HG03439 (cell line): ENCODE results near the gene AGAP1.

Experiments used
- ATAC-seq: cut with Tn5 transposase; IDR thresholded peaks from one replicate; pipeline ENCODE4 v1.9.1; 2021; ENCODE audit warnings: mild to moderate bottlenecking, moderate library complexity; ENCODE audit not compliant: unreplicated experiment

The AGAP1 gene

DNA sequence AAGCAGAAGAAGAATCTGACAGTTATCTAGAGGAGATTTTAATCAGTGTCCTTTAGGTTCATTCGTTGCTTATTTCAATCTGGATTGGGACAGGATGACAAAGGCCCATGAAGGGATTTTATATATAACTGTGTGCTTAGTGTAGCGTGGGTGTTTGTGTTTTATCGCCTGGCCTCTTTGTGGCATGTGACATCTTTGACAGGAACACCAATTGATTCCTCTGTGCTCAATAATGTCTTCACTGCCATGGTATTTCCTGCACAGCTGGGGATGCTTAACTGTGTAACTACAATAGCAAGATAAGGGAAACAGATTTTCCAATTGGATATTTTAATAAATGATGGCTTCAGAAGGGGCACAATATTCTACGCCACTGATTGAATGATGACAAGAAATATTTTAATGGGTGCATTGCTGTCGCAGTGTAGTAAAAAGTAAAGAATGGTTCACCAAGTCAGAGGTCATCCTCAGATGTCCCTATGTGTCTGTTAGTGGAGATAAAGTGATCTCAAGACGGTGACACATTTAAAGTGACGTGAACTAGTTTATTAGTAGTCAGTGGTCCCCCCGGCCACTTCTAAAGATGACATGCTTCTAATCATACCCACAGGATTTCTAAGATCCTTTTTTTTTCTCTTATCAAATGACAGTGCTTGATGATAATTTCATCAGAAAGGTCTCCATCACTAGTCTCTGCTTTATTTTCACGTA is 160.4 kb downstream of the AGAP1 start:
- no peak for ATAC-seq

- no peak for ATAC-seq
Measured at GRCh38 chr2:235658351-235659174, 164.7 kb downstream of the AGAP1 start.

GRCh38 chr2:235659767-235660322 is 166.0 kb downstream of the AGAP1 start:
- no peak for ATAC-seq

DNA sequence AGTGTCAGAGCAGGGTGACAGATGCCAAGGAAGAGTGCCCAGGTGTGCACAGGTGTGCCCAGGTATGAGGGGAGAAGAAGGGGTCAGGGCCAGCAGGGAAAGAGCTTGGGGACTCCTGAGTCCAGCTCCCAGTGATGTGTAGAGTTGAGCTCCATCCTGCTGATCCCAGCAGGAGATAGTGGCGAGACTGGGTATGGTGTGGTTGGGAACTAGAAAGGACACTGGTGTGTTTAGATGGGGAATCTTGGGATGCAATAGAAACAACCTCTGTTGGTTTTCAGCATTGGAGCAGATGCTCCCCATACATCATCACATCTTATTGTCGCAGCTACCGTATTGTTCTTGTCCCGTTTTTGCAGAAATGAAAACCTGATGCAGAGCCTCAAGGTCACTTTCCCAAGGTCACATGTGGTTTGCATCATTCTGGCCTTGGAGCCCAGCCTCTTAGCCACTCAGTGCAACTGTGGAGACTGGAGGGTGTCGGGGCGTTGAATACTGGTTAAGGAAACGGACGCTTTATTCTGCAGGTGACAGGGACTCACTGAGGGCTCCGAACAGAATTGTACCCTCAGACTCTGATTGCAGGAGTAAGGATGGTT is 166.7 kb downstream of the AGAP1 start:
- ATAC-seq = no peak

DNA sequence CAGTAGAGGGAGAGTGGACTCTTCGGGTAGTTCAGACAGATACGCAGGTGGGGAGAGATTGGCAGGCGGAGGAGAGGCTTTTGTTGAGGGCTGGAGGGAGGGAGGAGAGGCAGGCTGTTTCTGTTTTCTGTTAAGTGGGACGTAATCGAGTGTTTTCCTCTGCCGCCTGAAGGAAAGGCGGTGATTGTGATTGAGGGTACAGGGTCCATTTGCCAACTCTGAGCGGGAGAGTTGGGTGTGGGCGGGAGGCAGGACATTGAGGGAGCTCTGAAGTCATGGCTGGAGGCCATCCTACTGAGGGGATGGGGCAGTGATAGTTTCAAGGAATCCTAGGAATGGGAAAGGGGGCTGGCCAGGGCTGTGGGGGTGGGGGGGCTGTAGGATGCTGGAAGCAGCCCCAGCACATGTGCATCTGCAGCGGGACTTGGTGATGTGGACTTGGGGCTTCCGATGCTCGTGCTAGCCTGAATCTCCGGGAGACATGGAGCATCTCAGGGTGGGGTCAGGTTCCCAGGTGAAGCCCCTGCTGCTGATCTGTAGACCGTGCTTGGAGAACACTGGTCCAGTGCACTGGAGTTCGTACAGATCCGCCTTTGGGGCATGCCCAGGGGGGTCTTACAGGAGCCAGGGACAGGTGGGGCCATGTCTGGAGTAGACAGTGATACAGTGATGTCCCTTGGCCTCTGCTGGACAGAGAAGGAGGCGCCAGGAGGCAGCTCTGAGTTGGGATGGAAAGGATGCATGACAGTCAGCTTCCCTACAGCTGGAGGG is 167.5 kb downstream of the AGAP1 start:
- ATAC-seq = no peak

DNA sequence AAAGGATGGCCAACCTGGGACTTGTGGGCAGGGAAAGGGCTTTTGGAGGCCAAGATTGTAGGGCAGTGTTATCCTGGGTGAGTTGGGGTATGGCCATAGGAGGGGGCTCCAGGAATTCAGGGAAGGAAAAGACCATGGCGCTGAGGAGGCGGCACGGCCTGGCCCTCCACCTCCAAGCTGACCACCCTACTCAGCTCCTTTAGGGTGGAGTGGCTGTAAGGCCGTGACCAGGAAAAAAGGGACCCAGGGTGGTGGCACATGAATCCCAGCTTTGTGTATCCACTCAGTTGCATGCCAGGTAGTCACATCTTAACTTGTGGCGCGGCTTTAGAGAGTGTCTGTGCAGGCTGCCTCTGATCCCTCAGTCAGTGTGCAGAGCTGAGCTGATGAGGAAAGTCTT is 168.1 kb downstream of the AGAP1 start:
- ATAC-seq = no peak

DNA sequence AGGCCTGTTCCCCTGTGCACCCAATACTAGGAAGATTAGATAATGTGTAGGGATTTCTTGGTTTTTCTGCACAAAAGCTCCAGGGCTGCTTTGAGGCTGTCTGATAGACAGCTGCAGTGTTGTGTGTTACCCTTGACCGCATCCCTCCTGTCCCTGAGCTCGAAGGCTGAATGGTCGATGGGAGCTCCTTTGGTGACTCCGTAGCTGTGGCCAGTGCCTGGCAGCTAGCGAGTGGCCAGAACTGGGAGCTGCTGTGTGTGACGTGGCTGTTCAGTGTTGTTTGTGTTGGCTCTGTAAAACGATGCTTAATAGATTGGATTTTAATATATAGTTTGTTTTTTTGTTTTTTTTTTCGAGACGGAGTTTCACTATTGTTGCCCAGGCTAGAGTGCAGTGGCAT is 170.0 kb downstream of the AGAP1 start:
- ATAC-seq = no peak

- no peak for ATAC-seq
Measured at GRCh38 chr2:235665661-235666212, 171.9 kb downstream of the AGAP1 start.

DNA sequence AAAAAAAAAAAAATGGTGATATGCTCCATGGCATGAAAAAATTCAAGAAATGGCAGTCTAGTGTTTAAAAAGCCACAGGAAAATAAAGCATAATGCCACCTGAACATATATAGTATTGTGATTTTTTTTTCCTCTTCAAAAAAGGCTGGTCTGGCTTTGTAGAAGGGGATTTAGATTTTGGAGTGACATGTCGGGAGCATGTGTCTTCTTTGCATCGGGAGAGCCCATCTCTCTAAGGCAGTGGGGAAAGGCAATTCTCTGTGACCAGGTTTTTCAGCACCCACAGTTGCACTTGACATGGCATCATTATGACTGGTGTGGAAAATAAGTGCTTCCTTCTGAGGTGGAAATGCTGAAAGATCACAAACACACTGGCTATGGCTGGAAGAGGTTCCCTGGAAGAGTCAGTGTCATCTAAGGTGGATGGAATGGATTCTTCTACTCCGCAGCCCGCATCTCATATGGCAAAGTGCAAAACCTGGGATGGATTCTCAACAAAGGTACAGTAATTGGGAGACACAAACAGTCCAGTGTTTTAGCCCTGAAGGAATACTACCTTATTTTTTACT is 172.5 kb downstream of the AGAP1 start:
- no peak for ATAC-seq

- no peak for ATAC-seq
Measured at GRCh38 chr2:235668782-235669181, 174.9 kb downstream of the AGAP1 start.

DNA sequence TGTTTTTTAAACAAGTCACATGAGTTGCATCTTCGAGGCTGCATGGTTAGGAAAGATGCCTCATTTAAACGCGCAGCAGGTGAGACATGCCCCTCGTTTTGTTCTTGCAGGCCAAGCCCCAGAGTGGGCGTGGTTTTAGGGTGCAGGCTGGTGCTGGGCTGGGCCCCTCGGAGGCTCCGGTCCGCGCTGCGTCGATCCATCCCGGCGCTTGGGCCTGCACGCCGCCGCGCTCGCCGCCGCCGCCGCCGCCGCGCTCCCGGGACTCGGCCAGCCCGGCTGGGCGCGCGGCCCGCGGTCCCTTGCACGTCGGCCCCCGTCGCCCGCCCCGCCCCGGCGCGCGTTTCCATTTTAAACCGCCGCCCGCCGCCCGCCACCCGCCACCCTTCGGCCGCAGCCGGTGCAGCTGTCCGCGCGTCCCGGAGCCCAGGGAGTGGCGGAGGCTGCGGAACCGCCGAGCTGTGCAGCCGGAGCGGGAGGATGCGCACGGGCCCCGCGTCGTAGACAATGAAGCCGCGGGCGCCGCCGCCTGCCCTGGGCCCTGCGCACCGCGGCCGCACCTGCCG is 175.5 kb downstream of the AGAP1 start:
- no peak for ATAC-seq

DNA sequence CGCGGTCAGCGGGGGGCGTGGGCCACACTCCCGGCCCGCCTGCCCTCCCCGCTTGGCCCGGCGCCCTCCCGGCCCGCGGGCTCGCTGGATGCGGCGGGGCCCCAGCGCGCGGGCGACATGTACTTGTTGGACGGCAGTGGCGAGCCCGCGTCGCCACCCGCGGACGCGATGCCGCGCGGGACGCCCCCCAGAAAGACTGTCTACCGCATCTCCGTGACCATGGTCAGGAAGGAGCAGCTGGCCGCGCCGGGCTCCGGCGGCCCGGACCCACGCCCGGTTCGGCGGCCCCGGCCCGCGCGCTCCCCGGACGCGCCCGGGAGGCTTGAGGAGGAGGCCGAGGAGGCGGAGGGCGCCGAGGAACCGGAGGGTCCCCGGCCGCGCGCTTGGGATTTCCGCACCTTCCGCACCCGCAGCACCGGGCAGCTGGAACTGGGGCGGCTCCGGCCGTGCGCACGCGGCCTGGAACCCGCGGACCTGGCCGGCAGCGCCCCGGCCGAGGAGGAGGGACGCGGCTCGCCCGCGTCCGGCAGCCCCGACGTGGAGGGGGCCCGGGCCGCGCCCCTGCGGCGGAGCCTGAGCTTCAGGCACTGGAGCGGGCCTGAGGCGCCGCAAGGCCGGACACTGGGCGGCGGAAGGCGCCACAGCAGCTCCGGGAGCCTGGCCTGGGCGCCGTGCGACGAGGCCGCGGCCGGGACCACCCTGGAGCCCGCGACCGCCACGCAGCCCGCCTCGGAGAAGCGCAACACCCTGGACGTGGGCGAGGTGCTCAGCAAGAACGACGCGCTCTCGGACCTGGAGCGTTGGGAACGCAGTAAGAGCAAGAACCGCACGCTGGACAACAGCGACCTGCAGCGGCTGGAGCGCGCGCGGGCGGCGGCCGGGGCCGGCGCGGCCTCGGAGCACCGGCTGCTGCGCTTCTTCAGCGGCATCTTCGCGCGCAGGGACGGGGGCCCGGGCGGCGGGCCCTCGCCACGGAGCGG is 176.4 kb downstream of the AGAP1 start:
- ATAC-seq = no peak

- ATAC-seq = no peak
Measured at GRCh38 chr2:235670974-235671787, 177.3 kb downstream of the AGAP1 start.

DNA sequence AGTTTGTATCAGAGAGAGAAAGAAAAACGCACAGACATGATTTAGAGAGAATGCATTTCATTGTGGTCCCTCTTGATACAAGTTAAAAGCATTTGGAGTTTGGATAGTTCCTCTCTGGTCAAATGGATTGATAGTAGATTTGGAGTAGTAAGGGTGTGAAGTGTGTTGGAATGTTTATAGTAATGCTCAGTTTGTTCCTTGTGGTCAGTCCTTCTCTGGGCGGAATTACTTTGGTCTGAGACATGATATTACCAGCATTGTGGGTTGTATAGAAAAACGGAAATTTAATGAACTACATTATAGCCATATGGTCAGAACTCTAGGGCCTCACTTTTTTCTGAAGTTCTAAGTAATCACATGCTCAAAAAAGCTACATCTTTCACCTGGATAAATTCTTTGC is 178.9 kb downstream of the AGAP1 start:
- ATAC-seq = no peak

DNA sequence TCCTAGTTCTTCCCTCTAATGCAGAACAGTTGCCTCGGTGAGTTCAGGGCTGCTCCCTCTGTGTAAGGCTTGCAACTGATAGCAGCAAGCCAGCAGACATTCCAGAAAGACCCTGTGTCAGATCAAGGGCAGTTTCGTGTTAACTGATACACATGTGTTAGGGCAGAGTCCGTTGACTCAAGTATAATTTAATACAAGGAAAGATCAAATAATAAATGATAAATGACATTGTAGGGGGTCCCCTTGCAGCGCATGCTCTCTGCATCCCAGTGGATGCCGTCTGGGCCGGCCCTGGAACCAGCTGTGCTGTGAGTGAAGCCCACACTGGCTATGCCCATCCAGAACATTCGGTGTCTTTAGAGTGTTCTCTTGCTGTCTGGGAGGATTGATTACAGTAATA is 180.3 kb downstream of the AGAP1 start:
- ATAC-seq = no peak

DNA sequence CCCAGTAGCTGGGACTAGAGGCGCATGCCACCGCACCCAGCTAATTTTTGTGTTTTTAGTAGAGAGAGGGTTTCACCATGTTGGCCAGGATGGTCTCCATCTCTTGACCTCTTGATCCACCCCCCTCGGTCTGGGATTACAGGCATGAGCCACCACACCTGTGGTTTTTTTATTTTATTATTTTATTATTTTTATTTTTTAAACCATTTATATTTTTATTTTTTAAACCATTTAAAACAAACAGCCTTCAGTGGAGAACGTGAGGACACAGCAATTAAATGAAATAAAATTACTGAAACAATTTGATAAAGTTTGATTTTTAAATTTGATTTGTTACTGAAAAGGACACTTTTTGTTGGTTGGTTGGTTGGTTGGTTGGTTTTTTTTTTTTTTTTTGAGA is 181.0 kb downstream of the AGAP1 start:
- ATAC-seq = no peak

GRCh38 chr2:235675678-235676535 is 182.1 kb downstream of the AGAP1 start:
- ATAC-seq = no peak
